Measurements from ENCODE around the gene GASK1B.

Gene GASK1B

DNA sequence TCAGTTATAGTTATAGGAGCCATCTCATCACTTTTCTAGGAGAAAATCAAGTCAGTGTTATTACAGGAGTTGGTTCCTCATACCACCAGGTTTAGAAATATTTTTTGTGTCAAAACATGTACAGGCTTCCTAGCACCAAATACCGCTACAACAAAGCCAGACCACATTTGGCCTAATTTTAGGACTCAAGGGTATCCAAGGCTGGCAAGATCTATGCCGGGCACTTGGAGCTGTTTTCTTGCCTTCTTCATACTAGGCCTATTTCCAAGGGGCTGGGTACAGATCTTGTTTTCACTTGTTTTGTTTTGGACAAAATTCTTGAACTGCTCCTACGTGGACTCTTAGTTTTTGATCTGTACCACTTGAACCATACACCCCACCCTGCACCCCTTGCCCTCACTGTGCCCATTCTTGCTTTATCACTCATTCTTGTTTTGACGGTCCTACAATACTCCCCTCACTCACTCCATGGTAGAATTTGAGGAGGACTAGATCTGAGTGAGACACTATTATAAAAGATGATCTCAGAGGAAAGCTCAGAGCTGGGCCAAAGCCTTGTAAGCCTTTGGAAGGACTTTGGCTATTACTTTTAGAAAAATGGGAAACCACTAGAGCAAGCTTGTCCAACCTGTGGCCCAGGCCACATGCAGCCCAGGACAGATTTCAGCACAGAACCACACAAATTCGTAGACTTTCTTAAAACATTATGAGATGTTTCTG is 19.8 kb upstream of the GASK1B start:
- TF ChIP-seq POLR2AphosphoS5 (IDR thresholded peaks at IDR 0.05; ENCODE audit: low read depth) = no peak
- TF ChIP-seq, protein P1, sequence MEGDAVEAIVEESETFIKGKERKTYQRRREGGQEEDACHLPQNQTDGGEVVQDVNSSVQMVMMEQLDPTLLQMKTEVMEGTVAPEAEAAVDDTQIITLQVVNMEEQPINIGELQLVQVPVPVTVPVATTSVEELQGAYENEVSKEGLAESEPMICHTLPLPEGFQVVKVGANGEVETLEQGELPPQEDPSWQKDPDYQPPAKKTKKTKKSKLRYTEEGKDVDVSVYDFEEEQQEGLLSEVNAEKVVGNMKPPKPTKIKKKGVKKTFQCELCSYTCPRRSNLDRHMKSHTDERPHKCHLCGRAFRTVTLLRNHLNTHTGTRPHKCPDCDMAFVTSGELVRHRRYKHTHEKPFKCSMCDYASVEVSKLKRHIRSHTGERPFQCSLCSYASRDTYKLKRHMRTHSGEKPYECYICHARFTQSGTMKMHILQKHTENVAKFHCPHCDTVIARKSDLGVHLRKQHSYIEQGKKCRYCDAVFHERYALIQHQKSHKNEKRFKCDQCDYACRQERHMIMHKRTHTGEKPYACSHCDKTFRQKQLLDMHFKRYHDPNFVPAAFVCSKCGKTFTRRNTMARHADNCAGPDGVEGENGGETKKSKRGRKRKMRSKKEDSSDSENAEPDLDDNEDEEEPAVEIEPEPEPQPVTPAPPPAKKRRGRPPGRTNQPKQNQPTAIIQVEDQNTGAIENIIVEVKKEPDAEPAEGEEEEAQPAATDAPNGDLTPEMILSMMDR (IDR thresholded peaks at IDR 0.05; ENCODE audit: insufficient read depth, low read length) = no peak
- TF ChIP-seq, protein P2, sequence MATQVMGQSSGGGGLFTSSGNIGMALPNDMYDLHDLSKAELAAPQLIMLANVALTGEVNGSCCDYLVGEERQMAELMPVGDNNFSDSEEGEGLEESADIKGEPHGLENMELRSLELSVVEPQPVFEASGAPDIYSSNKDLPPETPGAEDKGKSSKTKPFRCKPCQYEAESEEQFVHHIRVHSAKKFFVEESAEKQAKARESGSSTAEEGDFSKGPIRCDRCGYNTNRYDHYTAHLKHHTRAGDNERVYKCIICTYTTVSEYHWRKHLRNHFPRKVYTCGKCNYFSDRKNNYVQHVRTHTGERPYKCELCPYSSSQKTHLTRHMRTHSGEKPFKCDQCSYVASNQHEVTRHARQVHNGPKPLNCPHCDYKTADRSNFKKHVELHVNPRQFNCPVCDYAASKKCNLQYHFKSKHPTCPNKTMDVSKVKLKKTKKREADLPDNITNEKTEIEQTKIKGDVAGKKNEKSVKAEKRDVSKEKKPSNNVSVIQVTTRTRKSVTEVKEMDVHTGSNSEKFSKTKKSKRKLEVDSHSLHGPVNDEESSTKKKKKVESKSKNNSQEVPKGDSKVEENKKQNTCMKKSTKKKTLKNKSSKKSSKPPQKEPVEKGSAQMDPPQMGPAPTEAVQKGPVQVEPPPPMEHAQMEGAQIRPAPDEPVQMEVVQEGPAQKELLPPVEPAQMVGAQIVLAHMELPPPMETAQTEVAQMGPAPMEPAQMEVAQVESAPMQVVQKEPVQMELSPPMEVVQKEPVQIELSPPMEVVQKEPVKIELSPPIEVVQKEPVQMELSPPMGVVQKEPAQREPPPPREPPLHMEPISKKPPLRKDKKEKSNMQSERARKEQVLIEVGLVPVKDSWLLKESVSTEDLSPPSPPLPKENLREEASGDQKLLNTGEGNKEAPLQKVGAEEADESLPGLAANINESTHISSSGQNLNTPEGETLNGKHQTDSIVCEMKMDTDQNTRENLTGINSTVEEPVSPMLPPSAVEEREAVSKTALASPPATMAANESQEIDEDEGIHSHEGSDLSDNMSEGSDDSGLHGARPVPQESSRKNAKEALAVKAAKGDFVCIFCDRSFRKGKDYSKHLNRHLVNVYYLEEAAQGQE (IDR thresholded peaks at IDR 0.05; ENCODE audit: insufficient replicate concordance, low read depth) = no peak
- Histone ChIP-seq H3K27me3 (ENCODE audit: insufficient read depth, poor library complexity, severe bottlenecking) (no peaks in the 10 kb centered on the region), H3K4me3 (replicated peaks; ENCODE audit: insufficient read depth, low read length) (no peak overlapping the region), H3K27ac (replicated peaks) (no peak overlapping the region)
- no peak for DNase-seq (ENCODE audit: low read depth in 1 of 2, low spot score in 1 of 2)

DNA sequence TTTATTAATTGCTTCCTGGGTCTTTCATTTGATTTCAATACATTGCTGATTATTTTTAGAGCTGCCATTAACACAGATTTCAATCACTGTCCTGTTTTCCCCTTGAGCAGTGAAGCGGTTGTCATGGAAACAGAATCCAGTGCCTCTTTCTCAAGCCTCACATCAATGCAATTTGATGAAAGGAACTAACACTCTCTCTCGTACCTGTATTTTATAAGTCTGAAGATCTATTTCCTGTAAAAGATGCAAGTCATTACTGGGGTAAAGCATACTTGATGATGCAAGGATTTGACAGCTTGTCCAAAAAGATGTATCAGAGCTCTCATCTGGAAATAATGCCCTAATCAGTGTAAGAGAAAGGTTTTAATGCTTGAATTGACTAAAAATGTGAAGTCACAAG is 17.9 kb upstream of the GASK1B start:
- no peak for DNase-seq (ENCODE audit: low read depth in 1 of 2, low spot score in 1 of 2)
- H3K27me3 ChIP-seq (ENCODE audit: insufficient read depth, poor library complexity, severe bottlenecking) = no peaks in the 10 kb centered on the region
- no peak overlapping the region for H3K27ac ChIP-seq (replicated peaks)
- no peak overlapping the region for H3K4me3 ChIP-seq (replicated peaks; ENCODE audit: insufficient read depth, low read length)
- TF ChIP-seq, protein P2 (IDR thresholded peaks at IDR 0.05; ENCODE audit: insufficient replicate concordance, low read depth) = no peak
- TF ChIP-seq GABPA (IDR thresholded peaks at IDR 0.05; ENCODE audit: low read depth) = no peak
- no peak for TF ChIP-seq POLR2AphosphoS5 (IDR thresholded peaks at IDR 0.05; ENCODE audit: low read depth)
- no peak for TF ChIP-seq SPI1 (IDR thresholded peaks at IDR 0.05; ENCODE audit: borderline replicate concordance, low read depth)
- TF ChIP-seq, protein P1 (IDR thresholded peaks at IDR 0.05; ENCODE audit: insufficient read depth, low read length) = no peak

DNA sequence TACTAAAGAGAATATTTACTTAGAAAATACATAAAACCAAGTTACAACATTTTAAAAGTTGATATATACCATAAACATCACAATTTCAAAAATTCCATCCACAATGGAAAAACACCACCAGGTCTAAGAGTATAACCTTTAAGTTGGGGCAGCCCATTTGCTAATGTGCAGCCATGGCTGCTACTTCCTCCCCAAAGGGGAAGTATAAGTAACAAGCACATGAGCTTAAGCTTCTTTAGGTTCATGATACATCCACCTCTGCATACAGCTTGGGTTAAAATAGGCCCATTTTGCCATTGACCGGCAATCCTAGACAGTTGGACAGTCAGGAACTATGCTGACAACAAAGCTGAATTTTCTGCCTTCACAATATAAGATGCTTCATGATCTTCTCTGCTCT is 16.6 kb upstream of the GASK1B start:
- TF ChIP-seq SPI1 (IDR thresholded peaks at IDR 0.05; ENCODE audit: borderline replicate concordance, low read depth) (peak; percentile 58; the same call in 1 of the 2 replicates), POLR2AphosphoS5 (IDR thresholded peaks at IDR 0.05; ENCODE audit: low read depth) (no peak), GABPA (IDR thresholded peaks at IDR 0.05; ENCODE audit: low read depth) (no peak)
- TF ChIP-seq, protein P2 (IDR thresholded peaks at IDR 0.05; ENCODE audit: insufficient replicate concordance, low read depth) = no peak
- Histone ChIP-seq H3K27ac (replicated peaks) (no peak overlapping the region), H3K27me3 (ENCODE audit: insufficient read depth, poor library complexity, severe bottlenecking) (no peaks in the 10 kb centered on the region), H3K4me3 (replicated peaks; ENCODE audit: insufficient read depth, low read length) (no peak overlapping the region)
- peak in 1 of 2 experiments; percentile 36 for DNase-seq (ENCODE audit: low read depth in 1 of 2, low spot score in 1 of 2)
